GM12878 (cell line): ENCODE measurements around the gene GNG13. TPM values are rescaled to one million over a fixed set of nuclear protein-coding genes. Genes with fewer than 3 reads are reported as not detected.

Experiments used
- ATAC-seq: fragments of 200-7000 bp; cut with Tn5 transposase; 3 replicates; pipeline ENCODE4 v1.9.1; 2020; ENCODE audit warnings: mild to moderate bottlenecking, moderate library complexity
- BruUV-seq: library from RNA; stranded (reverse); fragments of 400-500 nt; replicated peaks from 2 replicates; lab custom pipeline; 2021; lab: Mats Ljungman, UMichigan
- CTCF ChIA-PET: fragments of 300-600 bp; sonication (Branson Sonifier 250); formaldehyde crosslinking; extraction: SDS; loops from one replicate; lab custom pipeline; 2021; ENCODE audit warnings: inconsistent platforms; lab: Yijun Ruan, JAX
- POLR2A ChIA-PET: fragments of 350-600 bp; formaldehyde crosslinking; extraction: SDS; loops from one replicate; lab custom pipeline; 2021; ENCODE audit warnings: inconsistent platforms; lab: Charles Lee
- RAD21 ChIA-PET: fragments of 300-600 bp; sonication (Branson Sonifier 250); formaldehyde crosslinking; loops from one replicate; lab custom pipeline; 2023; ENCODE audit warnings: antibody characterized with exemption; ENCODE audit not compliant: unreplicated experiment; lab: Charles Lee
- SMC1A ChIA-PET: fragments of 300-600 bp; sonication (Branson Sonifier 250); formaldehyde crosslinking; loops from one replicate; lab custom pipeline; 2023; ENCODE audit not compliant: unreplicated experiment, uncharacterized antibody; lab: Charles Lee
- DNase-seq: peaks from one replicate; pipeline ENCODE4 v3.0.0-alpha.2; 2011; ENCODE audit warnings: low read depth, low spot score
- FAIRE-seq: peaks from 3 replicates; lab custom pipeline; 2011; peaks lifted over from hg19 to GRCh38; lab: Jason Lieb, UNC
- H2AFZ ChIP-seq: 2 replicates; pipeline ENCODE4 v1.6.0; 2011; ENCODE audit warnings: low read depth, low read length, control low read depth; ENCODE audit not compliant: control insufficient read depth
- H3K27ac ChIP-seq: 2 replicates; pipeline ENCODE4 v1.5.1; 2011; ENCODE audit warnings: control low read depth; ENCODE audit not compliant: control insufficient read depth, insufficient read depth
- H3K27me3 ChIP-seq, 2 experiments: replicated peaks in 1 of 2; 2 replicates each; pipeline versions ENCODE4 v1.6.0 to v1.6.1; 2011; ENCODE audit warnings: low read length in 1 of 2; ENCODE audit not compliant: control insufficient read depth in 2 of 2, insufficient read depth in 2 of 2
- H3K36me3 ChIP-seq, 2 experiments: 2 replicates each; pipeline ENCODE4 v1.5.1; 2011; ENCODE audit warnings: low read length in 1 of 2; ENCODE audit not compliant: control insufficient read depth in 2 of 2, insufficient read depth in 2 of 2
- H3K4me1 ChIP-seq: 2 replicates; pipeline ENCODE4 v1.6.1; 2011; ENCODE audit warnings: mild to moderate bottlenecking, low read length, moderate library complexity, mixed read lengths; ENCODE audit not compliant: control insufficient read depth, insufficient read depth
- H3K4me2 ChIP-seq: 2 replicates; pipeline ENCODE4 v1.6.0; 2011; ENCODE audit warnings: control low read depth; ENCODE audit not compliant: control insufficient read depth, insufficient read depth
- H3K4me3 ChIP-seq: fragments of 200-600 bp; sonication (generic); 2 replicates; pipeline ENCODE4 v1.5.1; 2016
- H3K79me2 ChIP-seq: 2 replicates; pipeline ENCODE4 v1.6.0; 2011; ENCODE audit warnings: low read length; ENCODE audit not compliant: control insufficient read depth, insufficient read depth
- H3K9ac ChIP-seq: 2 replicates; pipeline ENCODE4 v1.8.0; 2011; ENCODE audit warnings: low read length, control low read depth, mixed read lengths; ENCODE audit not compliant: control insufficient read depth, insufficient read depth
- H3K9me3 ChIP-seq: replicated peaks from 3 replicates; pipeline ENCODE4 v1.5.1; 2011; ENCODE audit warnings: mild to moderate bottlenecking, low read length; ENCODE audit not compliant: control insufficient read depth, insufficient read depth
- H4K20me1 ChIP-seq: 2 replicates; pipeline ENCODE4 v1.6.0; 2011; ENCODE audit not compliant: control insufficient read depth, insufficient read depth
- CHD4 ChIP-seq: fragments of 200-600 bp; sonication (generic); IDR thresholded peaks from 2 replicates; pipeline ENCODE4 v1.6.1; 2016; ENCODE audit warnings: mild to moderate bottlenecking
- ESRRA ChIP-seq: IDR thresholded peaks from 2 replicates; pipeline ENCODE4 v1.6.1; 2012; ENCODE audit warnings: mild to moderate bottlenecking, low read length, improper control_type of control experiment
- FOXM1 ChIP-seq: IDR thresholded peaks from 2 replicates; pipeline ENCODE4 v1.6.1; 2012; ENCODE audit warnings: low read depth, mild to moderate bottlenecking, inconsistent platforms, low read length, moderate library complexity
- JUNB ChIP-seq: IDR thresholded peaks from 2 replicates; pipeline ENCODE4 v1.6.1; 2016; ENCODE audit warnings: antibody characterized with exemption, mild to moderate bottlenecking
- MXI1 ChIP-seq: fragments of 150-350 bp; IDR thresholded peaks from 2 replicates; pipeline ENCODE4 v1.6.1; 2011; ENCODE audit warnings: low read depth, mild to moderate bottlenecking, inconsistent platforms, low read length, improper control_type of control experiment
- NR2C1 ChIP-seq: fragments of 450-650 bp; IDR thresholded peaks from 2 replicates; pipeline ENCODE4 v1.6.1; 2017; ENCODE audit warnings: antibody characterized with exemption, mild to moderate bottlenecking, moderate library complexity
- NR2F1 ChIP-seq: fragments of 450-650 bp; conservative IDR thresholded peaks from 2 replicates; pipeline ENCODE4 v1.6.1; 2017; ENCODE audit warnings: mild to moderate bottlenecking
- POLR2A ChIP-seq: IDR thresholded peaks from 2 replicates; pipeline ENCODE4 v1.6.1; 2011; ENCODE audit warnings: low read depth, mild to moderate bottlenecking, low read length
- RELA ChIP-seq: fragments of 450-650 bp; IDR thresholded peaks from 2 replicates; pipeline ENCODE4 v1.8.0; 2014; ENCODE audit warnings: borderline replicate concordance; ENCODE audit not compliant: partially characterized antibody
- SMAD5 ChIP-seq: IDR thresholded peaks from 2 replicates; pipeline ENCODE4 v1.6.1; 2016; ENCODE audit warnings: antibody characterized with exemption, low read depth
- SPI1 ChIP-seq: IDR thresholded peaks from 2 replicates; pipeline ENCODE4 v1.6.1; 2011; ENCODE audit warnings: low read depth, mild to moderate bottlenecking, low read length, moderate library complexity, borderline replicate concordance; ENCODE audit not compliant: insufficient read depth
- SUZ12 ChIP-seq: fragments of 200-600 bp; sonication (generic); IDR thresholded peaks from one replicate; pipeline ENCODE4 v1.6.1; 2018; ENCODE audit warnings: antibody characterized with exemption, mild to moderate bottlenecking; ENCODE audit not compliant: unreplicated experiment
- ZNF217 ChIP-seq: fragments of 450-650 bp; IDR thresholded peaks from 2 replicates; pipeline ENCODE4 v1.6.1; 2017; ENCODE audit warnings: antibody characterized with exemption, mild to moderate bottlenecking
- ZSCAN29 ChIP-seq: fragments of 450-650 bp; IDR thresholded peaks from 2 replicates; pipeline ENCODE4 v1.6.1; 2017; ENCODE audit warnings: mild to moderate bottlenecking, moderate library complexity
- WGBS: methylation state at CpG from one replicate; pipeline ENCODE4 v1.1.6; 2016; ENCODE audit warnings: low lambda C conversion rate; ENCODE audit not compliant: insufficient replicate concordance, insufficient coverage; ENCODE audit errors: missing lambda C conversion rate; 5-methylcytosine and 5-hydroxymethylcytosine counted together
- in situ Hi-C: fragments of 300-500 bp; cut with MboI; formaldehyde crosslinking; loops from 9 replicates; pipeline ENCODE4 v1.14.3; 2018; ENCODE audit warnings: mixed read lengths
- intact Hi-C: fragments of 100-400 bp; cut with micrococcal nuclease; formaldehyde crosslinking; loops from one replicate; pipeline ENCODE4 v1.14.2; 2022; ENCODE audit not compliant: unreplicated experiment
- polyA plus RNA-seq, 11 experiments: library from polyadenylated mRNA; depleted of rRNA in 4 of 11; unstranded in 6 of 11; stranded (reverse) in 5 of 11; fragments of >200 nt; fragmentation: Nextera tagmentation in 4 of 11; fragmentation: Illumina TruSeq in 1 of 11; extraction: Ambion mirVana in 4 of 11; extraction: Trizol in 1 of 11; gene quantifications; 1 replicate in 1 of 11; 2 replicates in 10 of 11; pipeline versions ENCODE4 v1.2.1 to v1.2.3, GENCODE V29; 2011 to 2016; ENCODE audit warnings: inconsistent platforms in 2 of 11, missing spikeins in 2 of 11, low read depth in 1 of 11
- total RNA-seq, 4 experiments: library from RNA; depleted of rRNA in 3 of 4; stranded (reverse); fragments of >200 nt in 3 of 4; fragmentation: Illumina TruSeq in 1 of 4; extraction: Trizol in 1 of 4; gene quantifications; 2 replicates each; pipeline versions ENCODE4 v1.2.1 to v1.2.3, GENCODE V29; 2013 to 2021
- TF ChIP-seq, protein P1 (sequence below): fragments of 450-650 bp; IDR thresholded peaks from 2 replicates; pipeline ENCODE4 v1.6.1; 2016; ENCODE audit warnings: mild to moderate bottlenecking, moderate library complexity, borderline replicate concordance

Gene GNG13
- total and polyA plus RNA-seq, 10 of the 15 experiments (the other 5 are each of a cell fraction or from before 2014, with no cell fraction given): not detected

DNA sequence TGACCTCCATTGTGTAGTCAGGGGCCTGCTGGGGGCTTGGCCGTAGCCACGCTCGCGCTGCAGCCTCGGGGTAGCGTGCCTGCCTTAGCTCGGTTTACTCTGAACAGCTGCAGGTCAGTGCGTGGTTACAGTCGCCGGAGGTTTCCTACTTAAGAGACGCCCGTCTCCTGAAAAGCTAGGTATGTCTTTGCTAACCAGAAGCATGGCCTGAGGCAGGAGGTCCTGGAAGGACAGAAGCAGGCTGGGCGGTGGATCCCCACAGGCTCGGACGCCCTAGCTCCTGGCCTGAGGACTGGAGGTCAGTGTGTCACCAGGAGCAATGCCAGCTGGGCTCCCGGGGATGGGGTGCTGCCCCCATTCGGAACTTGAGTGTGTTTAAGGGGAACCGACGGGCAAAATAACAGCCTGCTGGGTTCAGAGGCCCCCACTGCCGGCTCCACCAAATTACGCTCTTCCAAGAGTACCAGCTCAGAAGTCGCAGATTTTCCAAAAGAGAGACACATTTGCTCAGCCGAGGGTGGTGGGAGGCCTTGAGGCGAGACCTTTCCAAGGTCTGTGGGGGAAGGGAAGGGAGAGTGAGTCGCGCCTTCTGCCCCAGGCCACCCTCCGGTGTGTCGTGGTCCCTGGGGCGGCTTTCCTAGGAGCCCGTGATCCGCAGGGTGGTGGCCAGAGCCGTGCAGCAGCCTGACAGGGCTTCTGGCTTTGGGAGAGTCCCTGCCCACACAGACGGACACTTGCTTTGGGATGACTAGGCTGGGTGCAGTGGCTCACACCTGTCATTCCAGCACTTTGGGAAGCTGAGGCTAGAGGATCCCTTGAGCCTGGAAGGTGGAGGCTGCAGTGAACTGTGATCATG lies 3.9 kb upstream of the GNG13 start:
- DNase-seq: no peak
- intact Hi-C loops: no loop called here
- Histone ChIP-seq H3K9ac (no peak overlapping the region), H3K4me1 (no peaks in the 10 kb centered on the region), H2AFZ (no peak overlapping the region), H3K27ac (no peak overlapping the region), H3K27me3 (peaks cover 0 to 2% of the 10 kb centered on the region in 2 experiments; a peak in 3 of 4 replicates), H3K4me2 (no peak overlapping the region), H3K9me3 (no peaks in the 10 kb centered on the region; the same call in 2 of the 3 replicates), H3K4me3 (no peak overlapping the region), H4K20me1 (no peaks in the 10 kb centered on the region), H3K36me3 (no peaks in the 10 kb centered on the region), H3K79me2 (peaks cover 6% of the 10 kb centered on the region)
- TF ChIP-seq JUNB (no peak), POLR2A (peak; percentile 13; the same call in 1 of the 2 replicates)
- BruUV-seq: no TSS peak
- ChIA-PET SMC1A (no interaction called here), RAD21 (no interaction called here), CTCF (interaction anchor here (1.1 kb wide), 1 partner anchor 162 kb away, joined by 3 read pairs; no protein-coding TSS in a partner anchor), POLR2A (interaction anchor here (0.6 kb wide), 1 partner anchor 10 kb away, joined by 3 read pairs; no protein-coding TSS in a partner anchor)
- WGBS: 63% methylated on average over 33 of the region's 33 CpGs
- no peak for FAIRE-seq
- no peak for ATAC-seq
- in situ Hi-C loops: no loop called here

DNA sequence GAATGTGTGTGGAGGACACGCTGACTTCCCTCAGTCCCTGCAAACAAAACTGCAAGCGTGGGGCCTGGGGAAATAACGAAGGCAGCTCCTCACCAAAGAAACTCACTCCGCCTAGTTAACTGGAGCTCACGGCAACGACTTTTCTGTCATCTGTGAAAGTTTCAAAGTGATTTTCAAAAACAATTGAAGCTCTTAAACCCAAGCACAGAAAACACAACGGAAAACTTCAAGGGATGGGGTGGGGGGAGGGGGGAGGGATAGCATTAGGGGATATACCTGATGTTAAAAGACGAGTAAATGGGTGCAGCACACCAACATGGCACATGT lies 3.2 kb upstream of the GNG13 start:
- Histone ChIP-seq H3K36me3 (no peaks in the 10 kb centered on the region), H3K4me1 (no peaks in the 10 kb centered on the region), H3K4me2 (no peak overlapping the region), H3K4me3 (no peak overlapping the region), H3K9ac (no peak overlapping the region), H4K20me1 (no peaks in the 10 kb centered on the region), H3K79me2 (peaks cover 6% of the 10 kb centered on the region), H3K27me3 (peaks cover 0 to 2% of the 10 kb centered on the region in 2 experiments; a peak in 3 of 4 replicates), H3K27ac (no peak overlapping the region), H3K9me3 (no peaks in the 10 kb centered on the region), H2AFZ (no peak overlapping the region)
- ChIA-PET POLR2A (no interaction called here), RAD21 (no interaction called here), SMC1A (no interaction called here), CTCF (interaction anchor here (1.1 kb wide), 1 partner anchor 161 kb away, joined by 3 read pairs; no protein-coding TSS in a partner anchor)
- DNase-seq (no peak), FAIRE-seq (no peak), ATAC-seq (no peak)
- BruUV-seq: no TSS peak
- 28% methylated on average over 8 of the region's 8 CpGs for WGBS
- intact Hi-C loops (no loop called here), in situ Hi-C loops (no loop called here)
- TF ChIP-seq SUZ12 (no peak), MXI1 (no peak), NR2C1 (no peak), SMAD5 (no peak), CHD4 (no peak), ZNF217 (no peak), FOXM1 (no peak), RELA (no peak), SPI1 (no peak), ZSCAN29 (no peak), ESRRA (no peak), NR2F1 (no peak)
- TF ChIP-seq, protein P1, sequence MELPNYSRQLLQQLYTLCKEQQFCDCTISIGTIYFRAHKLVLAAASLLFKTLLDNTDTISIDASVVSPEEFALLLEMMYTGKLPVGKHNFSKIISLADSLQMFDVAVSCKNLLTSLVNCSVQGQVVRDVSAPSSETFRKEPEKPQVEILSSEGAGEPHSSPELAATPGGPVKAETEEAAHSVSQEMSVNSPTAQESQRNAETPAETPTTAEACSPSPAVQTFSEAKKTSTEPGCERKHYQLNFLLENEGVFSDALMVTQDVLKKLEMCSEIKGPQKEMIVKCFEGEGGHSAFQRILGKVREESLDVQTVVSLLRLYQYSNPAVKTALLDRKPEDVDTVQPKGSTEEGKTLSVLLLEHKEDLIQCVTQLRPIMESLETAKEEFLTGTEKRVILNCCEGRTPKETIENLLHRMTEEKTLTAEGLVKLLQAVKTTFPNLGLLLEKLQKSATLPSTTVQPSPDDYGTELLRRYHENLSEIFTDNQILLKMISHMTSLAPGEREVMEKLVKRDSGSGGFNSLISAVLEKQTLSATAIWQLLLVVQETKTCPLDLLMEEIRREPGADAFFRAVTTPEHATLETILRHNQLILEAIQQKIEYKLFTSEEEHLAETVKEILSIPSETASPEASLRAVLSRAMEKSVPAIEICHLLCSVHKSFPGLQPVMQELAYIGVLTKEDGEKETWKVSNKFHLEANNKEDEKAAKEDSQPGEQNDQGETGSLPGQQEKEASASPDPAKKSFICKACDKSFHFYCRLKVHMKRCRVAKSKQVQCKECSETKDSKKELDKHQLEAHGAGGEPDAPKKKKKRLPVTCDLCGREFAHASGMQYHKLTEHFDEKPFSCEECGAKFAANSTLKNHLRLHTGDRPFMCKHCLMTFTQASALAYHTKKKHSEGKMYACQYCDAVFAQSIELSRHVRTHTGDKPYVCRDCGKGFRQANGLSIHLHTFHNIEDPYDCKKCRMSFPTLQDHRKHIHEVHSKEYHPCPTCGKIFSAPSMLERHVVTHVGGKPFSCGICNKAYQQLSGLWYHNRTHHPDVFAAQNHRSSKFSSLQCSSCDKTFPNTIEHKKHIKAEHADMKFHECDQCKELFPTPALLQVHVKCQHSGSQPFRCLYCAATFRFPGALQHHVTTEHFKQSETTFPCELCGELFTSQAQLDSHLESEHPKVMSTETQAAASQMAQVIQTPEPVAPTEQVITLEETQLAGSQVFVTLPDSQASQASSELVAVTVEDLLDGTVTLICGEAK: no peak
